Right atrium auricular region (tissue), 2 donors: ENCODE results near the gene HOXA9. TPM values are rescaled to one million over a fixed set of nuclear protein-coding genes. Genes with fewer than 3 reads are reported as not detected.

Experiments
- DNase-seq: peaks from one replicate; pipeline ENCODE4 v3.0.0-alpha.2; 2019; ENCODE audit warnings: low spot score
- H3K27ac ChIP-seq, 2 donors: fragments of 200-600 bp; sonication (generic); 1 replicate in 1 of 2; 2 replicates in 1 of 2; pipeline ENCODE4 v1.5.1; 2016 to 2019
- H3K27me3 ChIP-seq, 2 donors: fragments of 200-600 bp; sonication (generic); one replicate each; pipeline versions ENCODE4 v1.5.1 to v1.6.0; 2017 to 2019
- H3K36me3 ChIP-seq: fragments of 200-600 bp; sonication (generic); one replicate; pipeline ENCODE4 v1.5.1; 2016
- H3K4me1 ChIP-seq, 2 donors: fragments of 200-600 bp; sonication (generic); one replicate each; pipeline versions ENCODE4 v1.5.1 to v1.6.0; 2017 to 2019
- H3K4me3 ChIP-seq, 2 donors: fragments of 200-600 bp; sonication (generic); 1 replicate in 1 of 2; 2 replicates in 1 of 2; pipeline ENCODE4 v1.5.1; 2017 to 2019; ENCODE audit warnings: mild to moderate bottlenecking in 1 of 2, moderate library complexity in 1 of 2
- H3K9me3 ChIP-seq, 2 donors: fragments of 200-600 bp; sonication (generic); one replicate each; pipeline ENCODE4 v1.5.1; 2019
- total RNA-seq, 2 donors: library from RNA; depleted of rRNA; stranded (reverse); fragments of >200 nt; gene quantifications; one replicate each; pipeline ENCODE4 v1.1.0, GENCODE V29; 2016
- TF ChIP-seq, protein P1 (sequence below), 2 donors: fragments of 200-600 bp; sonication (generic); IDR thresholded peaks; one replicate each; pipeline ENCODE4 v1.5.1; 2019; ENCODE audit warnings: antibody characterized with exemption in 2 of 2

The HOXA9 gene
- total RNA-seq, 2 donors from 2014 or later, result not detected

GRCh38 chr7:27207348-27207985 lies 42.1 kb upstream of the HOXA9 start:
- TF ChIP-seq, protein P1, sequence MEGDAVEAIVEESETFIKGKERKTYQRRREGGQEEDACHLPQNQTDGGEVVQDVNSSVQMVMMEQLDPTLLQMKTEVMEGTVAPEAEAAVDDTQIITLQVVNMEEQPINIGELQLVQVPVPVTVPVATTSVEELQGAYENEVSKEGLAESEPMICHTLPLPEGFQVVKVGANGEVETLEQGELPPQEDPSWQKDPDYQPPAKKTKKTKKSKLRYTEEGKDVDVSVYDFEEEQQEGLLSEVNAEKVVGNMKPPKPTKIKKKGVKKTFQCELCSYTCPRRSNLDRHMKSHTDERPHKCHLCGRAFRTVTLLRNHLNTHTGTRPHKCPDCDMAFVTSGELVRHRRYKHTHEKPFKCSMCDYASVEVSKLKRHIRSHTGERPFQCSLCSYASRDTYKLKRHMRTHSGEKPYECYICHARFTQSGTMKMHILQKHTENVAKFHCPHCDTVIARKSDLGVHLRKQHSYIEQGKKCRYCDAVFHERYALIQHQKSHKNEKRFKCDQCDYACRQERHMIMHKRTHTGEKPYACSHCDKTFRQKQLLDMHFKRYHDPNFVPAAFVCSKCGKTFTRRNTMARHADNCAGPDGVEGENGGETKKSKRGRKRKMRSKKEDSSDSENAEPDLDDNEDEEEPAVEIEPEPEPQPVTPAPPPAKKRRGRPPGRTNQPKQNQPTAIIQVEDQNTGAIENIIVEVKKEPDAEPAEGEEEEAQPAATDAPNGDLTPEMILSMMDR (IDR thresholded peaks at IDR 0.05), result no peak
- no peak for DNase-seq
- H3K9me3 ChIP-seq, result peaks cover 0 to 4% of the 10 kb centered on the region in 2 donors
- no peak overlapping the region for H3K27ac ChIP-seq
- no peaks in the 10 kb centered on the region for H3K36me3 ChIP-seq
- H3K4me3 ChIP-seq, result no peak overlapping the region
- peaks cover 0 to 16% of the 10 kb centered on the region in 2 donors for H3K4me1 ChIP-seq
- H3K27me3 ChIP-seq, result peaks cover 49 to 62% of the 10 kb centered on the region in 2 donors

DNA sequence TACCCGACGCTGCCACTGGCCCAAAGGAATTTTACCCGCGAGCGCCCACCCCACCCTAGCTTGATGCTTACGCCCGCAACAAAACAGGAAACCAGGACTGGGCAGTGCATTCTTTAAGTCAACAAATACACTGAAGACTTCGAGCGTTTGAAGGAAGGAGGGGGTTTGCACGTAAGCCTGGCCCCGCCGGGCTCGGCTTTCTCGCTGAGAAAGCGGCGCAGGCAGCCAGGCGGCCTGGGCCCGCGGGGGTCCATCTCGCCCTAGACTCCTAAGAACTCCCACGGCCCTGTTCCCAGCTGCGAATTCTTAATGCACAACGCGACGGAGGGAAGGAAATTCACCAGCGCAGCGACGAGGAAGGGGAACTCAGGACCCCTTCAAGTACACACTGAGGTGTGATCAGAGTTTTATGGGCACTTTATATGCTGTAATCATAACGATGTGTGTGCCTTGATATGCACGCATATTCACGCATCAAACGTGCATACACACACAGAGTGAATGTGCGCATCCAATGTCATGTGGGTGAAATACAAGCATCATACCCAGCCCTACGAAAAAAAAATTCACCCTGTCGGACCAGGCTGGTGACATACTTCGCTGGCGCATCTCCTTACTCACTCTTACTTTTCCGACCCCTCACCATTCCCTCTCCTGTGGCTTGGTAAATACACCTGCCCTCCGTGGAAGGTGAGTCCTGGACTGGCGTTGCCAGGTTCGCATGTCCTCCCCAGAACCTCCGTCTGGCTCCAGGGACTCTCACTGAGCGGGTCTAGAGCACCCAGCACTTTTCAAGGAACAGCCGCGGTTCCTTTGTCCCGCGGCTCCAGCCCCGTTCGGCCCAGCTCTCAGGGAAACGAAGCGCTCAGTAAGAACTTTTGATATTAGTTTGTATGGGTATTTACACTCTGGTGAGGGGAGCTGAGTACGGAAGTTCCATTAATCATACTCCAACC lies 40.3 kb upstream of the HOXA9 start:
- peaks cover 0 to 22% of the 10 kb centered on the region in 2 donors for H3K4me1 ChIP-seq
- DNase-seq, result peak; percentile 38
- H3K4me3 ChIP-seq, result peak overlapping the region in 1 of 2 donors; percentile 22
- TF ChIP-seq, protein P1 (IDR thresholded peaks at IDR 0.05), result no peak
- no peaks in the 10 kb centered on the region for H3K36me3 ChIP-seq
- peaks cover 54 to 65% of the 10 kb centered on the region in 2 donors for H3K27me3 ChIP-seq
- H3K9me3 ChIP-seq, result peaks cover 0 to 4% of the 10 kb centered on the region in 2 donors
- no peak overlapping the region for H3K27ac ChIP-seq

GRCh38 chr7:27204851-27205322 lies 39.5 kb upstream of the HOXA9 start:
- H3K27ac ChIP-seq, result no peak overlapping the region
- H3K36me3 ChIP-seq, result no peaks in the 10 kb centered on the region
- TF ChIP-seq, protein P1 (IDR thresholded peaks at IDR 0.05), result no peak
- peaks cover 0 to 4% of the 10 kb centered on the region in 2 donors for H3K9me3 ChIP-seq
- peak overlapping the region in 1 of 2 donors; percentile 22 for H3K4me3 ChIP-seq
- H3K27me3 ChIP-seq, result peaks cover 58 to 66% of the 10 kb centered on the region in 2 donors
- peak; percentile 54 for DNase-seq
- peaks cover 0 to 24% of the 10 kb centered on the region in 2 donors for H3K4me1 ChIP-seq

- peaks cover 57 to 67% of the 10 kb centered on the region in 2 donors for H3K27me3 ChIP-seq
- peaks cover 0 to 28% of the 10 kb centered on the region in 2 donors for H3K4me1 ChIP-seq
- peaks cover 0 to 4% of the 10 kb centered on the region in 2 donors for H3K9me3 ChIP-seq
- H3K27ac ChIP-seq, result no peak overlapping the region
- no peak overlapping the region for H3K4me3 ChIP-seq
- TF ChIP-seq, protein P1 (IDR thresholded peaks at IDR 0.05), result no peak
- DNase-seq, result peak; percentile 18
- no peaks in the 10 kb centered on the region for H3K36me3 ChIP-seq
Observed at GRCh38 chr7:27203964-27204594, 38.7 kb upstream of the HOXA9 start.

GRCh38 chr7:27203365-27203953 lies 38.1 kb upstream of the HOXA9 start:
- Histone ChIP-seq H3K36me3 (no peaks in the 10 kb centered on the region), H3K4me3 (no peak overlapping the region), H3K4me1 (peaks cover 0 to 34% of the 10 kb centered on the region in 2 donors), H3K27ac (no peak overlapping the region), H3K27me3 (peaks cover 64 to 72% of the 10 kb centered on the region in 2 donors), H3K9me3 (peaks cover 0 to 4% of the 10 kb centered on the region in 2 donors)
- TF ChIP-seq, protein P1 (IDR thresholded peaks at IDR 0.05), result no peak
- DNase-seq, result peak; percentile 28
